Right ventricle myocardium superior (tissue), 1 donor: ENCODE results near the gene NUP133. TPM values are rescaled to one million over a fixed set of nuclear protein-coding genes. Genes with fewer than 3 reads are reported as not detected.
"Not testable (repeated sequence)": the region's sequence is repeated elsewhere in the genome, so short reads cannot be mapped to it uniquely, and the experiment has no call there.

Source experiments
- ATAC-seq: fragments of 200-7000 bp; cut with Tn5 transposase; one replicate; pipeline ENCODE4 v1.9.1; 2020; ENCODE audit warnings: mild to moderate bottlenecking; ENCODE audit not compliant: poor library complexity
- DNase-seq: peaks from one replicate; pipeline ENCODE4 v3.0.0-alpha.2; 2020
- intact Hi-C: fragments of 100-400 bp; cut with DNase I; formaldehyde crosslinking; loops from one replicate; pipeline ENCODE4 v1.11.2; 2022
- total RNA-seq: library from RNA; stranded (reverse); fragmentation: NEBNext Ultra II Directional; extraction: Animal tissue kit (Norgen Biotek cat#: 25700); gene quantifications from one replicate; pipeline ENCODE4 v1.2.1, GENCODE V29; 2021
- donor health status: DM: no; HTN: yes; CAD: no; lungs with severe emphysema.

Gene NUP133
- total RNA-seq, 1 donor from 2014 or later: 29.5 TPM

- DNase-seq (peak; percentile 47), ATAC-seq (peak; percentile 88)
- intact Hi-C loops: loop anchor here (2.0 kb wide), 1 partner anchor 256 kb away; no protein-coding TSS in a partner anchor
Observed at GRCh38 chr1:229514578-229515275, 6.6 kb upstream of the NUP133 start.

DNA sequence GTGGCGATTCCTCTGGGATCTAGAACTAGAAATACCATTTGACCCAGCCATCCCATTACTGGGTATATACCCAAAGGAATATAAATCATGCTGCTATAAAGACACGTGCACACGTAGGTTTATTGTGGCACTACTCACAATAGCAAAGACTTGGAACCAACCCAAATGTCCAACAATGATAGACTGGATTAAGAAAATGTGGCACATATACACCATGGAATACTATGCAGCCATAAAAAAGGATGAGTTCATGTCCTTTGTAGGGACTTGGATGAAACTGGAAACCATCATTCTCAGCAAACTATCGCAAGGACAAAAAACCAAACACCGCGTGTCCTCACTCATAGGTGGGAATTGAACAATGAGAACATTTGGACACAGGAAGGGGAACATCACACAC, 3.5 kb upstream of the NUP133 start:
- intact Hi-C loops, DNase-seq, ATAC-seq: not testable (repeated sequence)

DNA sequence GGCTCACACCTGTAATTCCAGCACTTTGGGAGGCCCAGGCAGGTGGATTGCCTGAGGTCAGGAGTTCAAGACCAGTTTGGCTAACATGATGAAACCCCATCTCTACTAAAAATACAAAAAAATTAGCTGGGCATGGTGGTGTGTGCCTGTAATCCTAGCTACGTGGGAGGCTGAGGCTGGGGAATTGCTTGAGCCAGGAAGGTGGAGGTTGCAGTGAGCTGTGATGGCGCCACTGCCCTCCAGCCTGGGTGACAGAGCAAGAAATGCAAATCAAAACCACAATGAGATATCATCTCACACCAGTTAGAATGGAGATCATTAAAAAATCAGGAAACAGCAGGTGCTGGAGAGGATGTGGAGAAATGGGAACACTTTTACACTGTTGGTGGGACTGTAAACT, 3.1 kb upstream of the NUP133 start:
- ATAC-seq, intact Hi-C loops, DNase-seq: not testable (repeated sequence)

GRCh38 chr1:229509576-229509975, 1.4 kb upstream of the NUP133 start:
- no peak for ATAC-seq
- intact Hi-C loops: no loop called here
- no peak for DNase-seq

DNA sequence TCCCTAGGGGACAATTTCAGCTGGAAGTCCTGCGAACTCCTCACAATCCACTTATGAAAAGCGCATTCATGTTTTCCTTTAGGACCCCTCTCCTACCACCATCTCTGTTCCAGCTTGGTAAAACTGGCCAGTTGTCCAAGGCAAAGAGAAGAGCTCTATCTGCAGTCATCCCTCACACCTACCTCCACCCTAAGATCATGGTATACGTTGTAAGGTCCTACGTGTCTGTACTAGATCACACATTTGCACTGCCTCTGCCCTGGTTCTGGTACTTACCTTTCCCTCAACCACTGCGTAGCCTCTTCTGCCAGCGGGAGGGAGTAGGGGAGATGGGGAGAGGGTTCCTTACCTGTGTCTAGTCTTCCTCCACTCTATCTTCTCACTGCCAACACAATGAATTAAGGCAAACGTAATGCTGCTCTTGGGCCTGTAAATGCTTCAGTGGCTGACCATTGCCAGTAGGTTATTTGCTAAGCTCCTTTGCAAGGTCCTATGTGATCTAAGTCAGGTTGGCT, 739 bp upstream of the NUP133 start:
- ATAC-seq: peak; percentile 8
- intact Hi-C loops: no loop called here

DNA sequence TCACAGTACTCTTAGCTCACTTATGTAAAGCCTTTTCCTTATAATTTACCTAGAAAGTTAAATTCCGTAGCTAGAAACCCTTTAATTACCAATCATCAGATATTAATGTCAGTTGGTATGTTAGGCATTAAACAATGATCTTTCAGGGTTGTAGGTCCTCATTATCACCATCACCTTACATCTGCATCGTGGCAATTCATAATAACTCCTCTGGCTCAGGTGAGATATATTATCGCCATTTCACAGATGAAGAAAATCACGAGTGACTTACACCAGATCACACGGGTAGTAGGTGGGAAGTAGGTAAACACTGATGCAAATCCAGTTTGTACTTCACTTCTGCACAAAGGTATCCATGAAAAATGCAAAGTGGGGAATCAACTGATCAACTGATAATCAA, 639 bp downstream of the NUP133 start:
- ATAC-seq: no peak
- intact Hi-C loops: no loop called here

More for the DNA sequence above, 739 bp upstream of the NUP133 start:
- no peak for DNase-seq

GRCh38 chr1:229506633-229507032, 1.5 kb downstream of the NUP133 start:
- ATAC-seq: no peak
- DNase-seq: no peak
- intact Hi-C loops: no loop called here

More for the DNA sequence above, 639 bp downstream of the NUP133 start:
- no peak for DNase-seq

DNA sequence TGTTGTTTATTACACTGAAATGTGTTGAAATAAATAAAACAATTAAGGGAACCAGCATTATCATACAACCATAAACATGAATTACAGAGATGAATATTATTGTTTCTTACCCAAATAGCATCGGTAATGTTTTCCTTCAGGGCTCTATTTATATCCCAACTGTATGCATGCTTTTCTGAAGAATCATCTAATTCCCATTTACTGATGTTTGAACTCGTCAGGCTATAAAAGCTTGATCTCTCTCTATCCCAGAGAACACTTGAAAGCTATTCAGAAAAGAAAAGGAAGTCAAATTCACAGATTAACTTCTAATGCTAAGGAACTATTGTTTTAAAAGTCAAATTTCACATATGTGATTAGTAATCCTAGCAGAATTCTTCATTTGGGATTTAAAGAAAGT, 12.4 kb downstream of the NUP133 start:
- intact Hi-C loops: no loop called here
- ATAC-seq (no peak), DNase-seq (no peak)

GRCh38 chr1:229487181-229487580, 21.0 kb downstream of the NUP133 start:
- no peak for DNase-seq
- no peak for ATAC-seq
- intact Hi-C loops: no loop called here

- no peak for DNase-seq
- no peak for ATAC-seq
- intact Hi-C loops: no loop called here
Observed at GRCh38 chr1:229485318-229485717, 22.8 kb downstream of the NUP133 start.

- intact Hi-C loops: loop anchor here (2.0 kb wide), 1 partner anchor 224 kb away; no protein-coding TSS in a partner anchor
Observed at GRCh38 chr1:229482511-229482910, 25.6 kb downstream of the NUP133 start.

GRCh38 chr1:229480495-229480894, 27.6 kb downstream of the NUP133 start:
- ATAC-seq (no peak), DNase-seq (no peak)
- intact Hi-C loops: no loop called here

More at GRCh38 chr1:229482511-229482910, 25.6 kb downstream of the NUP133 start:
- no peak for DNase-seq
- ATAC-seq: no peak

DNA sequence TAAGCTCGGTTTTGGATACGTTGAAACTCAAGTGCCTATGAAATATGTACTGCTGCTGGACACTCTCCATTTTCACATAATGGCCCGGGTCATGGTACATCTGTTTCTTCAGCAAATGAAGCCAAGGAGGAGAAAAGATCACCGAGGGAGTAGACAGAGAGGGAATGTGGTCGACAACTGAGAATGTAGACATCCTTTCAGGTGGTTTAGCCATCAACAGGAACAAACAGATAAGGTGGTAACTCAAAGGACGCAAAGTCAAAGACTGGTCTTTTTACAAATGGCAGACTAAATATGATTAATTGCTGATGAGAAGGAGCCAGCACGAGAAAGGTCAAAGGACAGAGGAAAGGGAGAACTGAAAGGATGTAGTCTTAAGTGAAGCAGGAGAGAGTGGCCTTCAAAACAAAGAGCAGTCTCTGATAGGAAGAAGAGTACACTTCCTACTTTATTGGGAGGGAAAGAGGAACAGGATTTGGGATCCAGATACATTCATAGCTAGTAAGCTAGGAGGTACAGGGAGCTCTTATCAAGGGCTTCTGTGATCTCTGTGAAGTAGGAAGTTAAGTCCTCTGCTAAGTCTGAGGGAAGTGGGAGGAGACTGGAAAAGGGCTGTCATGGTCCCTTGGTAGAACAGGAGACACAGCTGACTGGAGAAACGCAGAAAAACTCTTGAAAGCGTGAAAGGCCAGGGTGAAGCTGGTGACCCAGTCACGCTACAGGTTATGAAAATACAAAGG, 28.3 kb downstream of the NUP133 start:
- intact Hi-C loops: no loop called here
- ATAC-seq (no peak), DNase-seq (no peak)

DNA sequence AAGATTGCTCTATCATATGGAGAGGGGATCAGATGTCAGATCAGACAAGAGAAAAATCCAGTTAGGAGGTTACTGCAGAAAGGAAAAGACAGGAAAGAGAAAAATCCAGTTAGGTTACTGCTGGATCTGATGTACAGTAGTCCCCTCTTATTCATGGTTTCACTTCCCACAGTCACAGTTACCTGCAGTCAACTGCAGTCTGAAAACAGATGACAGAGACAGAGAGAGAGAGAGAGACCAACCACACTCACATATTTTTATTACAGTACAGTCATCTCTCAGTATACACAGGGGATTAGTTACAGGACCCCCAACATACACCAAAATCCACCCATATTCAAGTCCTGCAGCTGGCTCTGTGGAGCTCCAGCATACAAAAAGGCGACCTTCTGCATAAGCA, 29.3 kb downstream of the NUP133 start:
- no peak for DNase-seq
- intact Hi-C loops: no loop called here
- ATAC-seq: no peak

GRCh38 chr1:229475859-229476258, 32.3 kb downstream of the NUP133 start:
- intact Hi-C loops, DNase-seq, ATAC-seq: not testable (repeated sequence)

- ATAC-seq (no peak), DNase-seq (no peak)
- intact Hi-C loops: no loop called here
Observed at GRCh38 chr1:229474509-229474908, 33.6 kb downstream of the NUP133 start.

DNA sequence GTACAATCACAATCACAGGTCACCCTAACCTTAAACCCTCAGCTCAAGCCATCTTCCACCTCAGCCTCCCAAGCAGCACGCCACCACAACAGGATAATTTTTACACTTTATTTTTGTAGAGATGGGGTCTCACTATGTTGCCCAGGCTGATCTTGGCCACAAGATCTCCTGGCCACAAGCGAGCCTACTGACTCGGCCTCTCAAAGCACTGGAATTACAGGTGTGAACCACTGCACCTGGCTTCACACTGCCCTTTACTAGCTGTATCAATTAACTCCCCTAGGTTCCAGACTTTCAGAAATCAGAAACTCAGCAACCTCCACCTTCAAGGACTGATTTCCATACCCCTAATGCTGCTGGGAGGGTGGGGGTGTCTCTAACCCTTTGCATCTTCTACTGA, 37.0 kb downstream of the NUP133 start:
- ATAC-seq: no peak

DNA sequence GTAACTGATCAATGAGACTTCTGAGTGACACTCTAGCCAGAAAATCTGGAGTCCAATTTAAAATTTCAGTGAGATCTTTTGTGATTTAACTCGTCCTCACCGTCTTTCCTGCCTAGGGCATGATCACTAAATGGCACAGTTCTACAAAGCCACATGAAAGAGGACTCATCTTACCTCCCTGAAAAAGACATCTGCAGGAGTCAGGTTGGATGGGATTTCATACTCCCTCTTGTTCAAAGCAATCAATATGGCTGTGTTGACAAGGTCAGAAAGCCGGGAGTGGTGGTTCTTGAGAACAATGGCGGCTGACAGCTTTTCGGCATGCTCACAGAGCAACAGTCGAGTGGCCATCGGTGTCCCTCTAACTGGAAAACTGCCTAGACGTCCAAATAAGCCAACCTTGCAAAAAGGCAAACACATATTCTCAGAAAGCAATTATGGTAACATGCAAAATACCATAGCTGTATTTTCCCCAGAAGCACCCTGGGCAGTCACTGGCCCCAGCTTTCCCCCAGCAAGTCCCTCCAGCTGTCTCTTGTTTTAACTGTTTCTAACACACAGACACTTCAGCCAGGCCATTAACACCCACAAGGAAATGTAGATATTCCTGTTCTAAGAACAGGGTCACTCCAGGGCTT, 37.6 kb downstream of the NUP133 start:
- DNase-seq (no peak), ATAC-seq (no peak)
- intact Hi-C loops: no loop called here

More for the DNA sequence above, 37.0 kb downstream of the NUP133 start:
- DNase-seq: no peak
- intact Hi-C loops: no loop called here

- ATAC-seq (no peak), DNase-seq (no peak)
- intact Hi-C loops: no loop called here
Observed at GRCh38 chr1:229466887-229467286, 41.3 kb downstream of the NUP133 start.
